ENCODE data around the gene ARID1A. TPM values are rescaled to one million over a fixed set of nuclear protein-coding genes. Genes with fewer than 3 reads are reported as not detected.

Gene ARID1A
- total and polyA plus RNA-seq, 9 of the 15 experiments (the other 6 are each of a cell fraction or from before 2014, with no cell fraction given), result 8.3 to 88.3 (median 22.5) TPM

DNA sequence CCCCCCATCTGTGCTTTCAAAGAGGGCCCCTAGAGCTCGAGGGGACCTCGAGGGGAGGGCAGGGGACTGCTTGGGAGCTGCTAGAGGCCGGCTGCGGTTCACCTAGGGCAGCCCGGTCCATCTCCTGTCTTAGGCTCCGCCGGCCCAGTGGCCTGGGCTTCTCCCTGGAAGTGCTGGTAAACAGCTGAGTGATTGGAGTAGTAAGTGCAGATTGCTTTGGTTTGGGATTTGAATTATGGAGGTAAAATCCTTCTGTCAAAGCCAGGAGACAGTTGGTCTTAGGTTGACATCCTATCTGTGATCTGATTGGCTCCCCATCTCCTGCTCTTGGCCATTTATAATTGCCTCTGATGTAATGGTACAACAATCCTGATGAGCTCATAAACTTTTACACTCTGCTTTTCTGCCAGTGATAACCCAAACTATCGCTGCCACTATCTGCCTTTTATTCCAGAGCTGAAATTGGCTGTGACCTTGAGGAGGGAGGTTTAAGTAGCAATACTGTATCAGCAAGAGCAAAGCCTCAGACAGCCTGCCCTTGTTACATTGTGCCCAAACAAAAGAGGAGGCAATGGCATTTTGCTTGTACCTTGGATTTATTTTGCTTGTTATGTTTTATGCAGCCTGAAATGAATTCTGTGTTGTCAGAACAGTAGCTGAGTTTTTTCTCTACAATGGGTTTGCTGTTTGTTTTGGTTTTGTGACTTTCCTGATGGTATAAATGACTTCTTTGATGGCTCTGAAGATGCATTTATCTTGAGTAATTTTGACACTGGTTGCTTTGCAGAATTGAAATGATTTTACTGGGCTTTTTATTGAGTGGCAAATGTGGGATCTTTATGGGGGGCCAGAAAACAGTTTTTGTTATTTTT lies 2.4 kb downstream of the ARID1A start (continued):
- TF ChIP-seq, protein P1, sequence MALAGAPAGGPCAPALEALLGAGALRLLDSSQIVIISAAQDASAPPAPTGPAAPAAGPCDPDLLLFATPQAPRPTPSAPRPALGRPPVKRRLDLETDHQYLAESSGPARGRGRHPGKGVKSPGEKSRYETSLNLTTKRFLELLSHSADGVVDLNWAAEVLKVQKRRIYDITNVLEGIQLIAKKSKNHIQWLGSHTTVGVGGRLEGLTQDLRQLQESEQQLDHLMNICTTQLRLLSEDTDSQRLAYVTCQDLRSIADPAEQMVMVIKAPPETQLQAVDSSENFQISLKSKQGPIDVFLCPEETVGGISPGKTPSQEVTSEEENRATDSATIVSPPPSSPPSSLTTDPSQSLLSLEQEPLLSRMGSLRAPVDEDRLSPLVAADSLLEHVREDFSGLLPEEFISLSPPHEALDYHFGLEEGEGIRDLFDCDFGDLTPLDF (CRISPR knock-in tag; IDR thresholded peaks at IDR 0.05), result no peak
- TF ChIP-seq SETDB1 (IDR thresholded peaks at IDR 0.05; ENCODE audit: low read length) (no peak), PPARD (CRISPR knock-in tag; IDR thresholded peaks at IDR 0.05) (no peak), SMARCA4 (IDR thresholded peaks at IDR 0.05) (peak; percentile 91), RBM15 (IDR thresholded peaks at IDR 0.05; ENCODE audit: insufficient read depth, low read length) (no peak), SMAD4 (CRISPR knock-in tag; conservative IDR thresholded peaks at IDR 0.05) (peak; percentile 67), ZNF184 (CRISPR knock-in tag; IDR thresholded peaks at IDR 0.05) (no peak), ZNF79 (CRISPR knock-in tag; IDR thresholded peaks at IDR 0.05; ENCODE audit: low read depth) (no peak), TCF7 (IDR thresholded peaks at IDR 0.05; ENCODE audit: borderline replicate concordance) (no peak), ILK (tag; IDR thresholded peaks at IDR 0.05; ENCODE audit: borderline replicate concordance, low read depth) (no peak)
- TF ChIP-seq, protein P2, sequence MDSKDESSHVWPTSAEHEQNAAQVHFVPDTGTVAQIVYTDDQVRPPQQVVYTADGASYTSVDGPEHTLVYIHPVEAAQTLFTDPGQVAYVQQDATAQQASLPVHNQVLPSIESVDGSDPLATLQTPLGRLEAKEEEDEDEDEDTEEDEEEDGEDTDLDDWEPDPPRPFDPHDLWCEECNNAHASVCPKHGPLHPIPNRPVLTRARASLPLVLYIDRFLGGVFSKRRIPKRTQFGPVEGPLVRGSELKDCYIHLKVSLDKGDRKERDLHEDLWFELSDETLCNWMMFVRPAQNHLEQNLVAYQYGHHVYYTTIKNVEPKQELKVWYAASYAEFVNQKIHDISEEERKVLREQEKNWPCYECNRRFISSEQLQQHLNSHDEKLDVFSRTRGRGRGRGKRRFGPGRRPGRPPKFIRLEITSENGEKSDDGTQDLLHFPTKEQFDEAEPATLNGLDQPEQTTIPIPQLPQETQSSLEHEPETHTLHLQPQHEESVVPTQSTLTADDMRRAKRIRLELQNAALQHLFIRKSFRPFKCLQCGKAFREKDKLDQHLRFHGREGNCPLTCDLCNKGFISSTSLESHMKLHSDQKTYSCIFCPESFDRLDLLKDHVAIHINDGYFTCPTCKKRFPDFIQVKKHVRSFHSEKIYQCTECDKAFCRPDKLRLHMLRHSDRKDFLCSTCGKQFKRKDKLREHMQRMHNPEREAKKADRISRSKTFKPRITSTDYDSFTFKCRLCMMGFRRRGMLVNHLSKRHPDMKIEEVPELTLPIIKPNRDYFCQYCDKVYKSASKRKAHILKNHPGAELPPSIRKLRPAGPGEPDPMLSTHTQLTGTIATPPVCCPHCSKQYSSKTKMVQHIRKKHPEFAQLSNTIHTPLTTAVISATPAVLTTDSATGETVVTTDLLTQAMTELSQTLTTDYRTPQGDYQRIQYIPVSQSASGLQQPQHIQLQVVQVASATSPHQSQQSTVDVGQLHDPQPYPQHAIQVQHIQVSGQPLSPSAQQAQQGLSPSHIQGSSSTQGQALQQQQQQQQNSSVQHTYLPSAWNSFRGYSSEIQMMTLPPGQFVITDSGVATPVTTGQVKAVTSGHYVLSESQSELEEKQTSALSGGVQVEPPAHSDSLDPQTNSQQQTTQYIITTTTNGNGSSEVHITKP (IDR thresholded peaks at IDR 0.05; ENCODE audit: partially characterized antibody), result no peak
- TF ChIP-seq, protein P3, sequence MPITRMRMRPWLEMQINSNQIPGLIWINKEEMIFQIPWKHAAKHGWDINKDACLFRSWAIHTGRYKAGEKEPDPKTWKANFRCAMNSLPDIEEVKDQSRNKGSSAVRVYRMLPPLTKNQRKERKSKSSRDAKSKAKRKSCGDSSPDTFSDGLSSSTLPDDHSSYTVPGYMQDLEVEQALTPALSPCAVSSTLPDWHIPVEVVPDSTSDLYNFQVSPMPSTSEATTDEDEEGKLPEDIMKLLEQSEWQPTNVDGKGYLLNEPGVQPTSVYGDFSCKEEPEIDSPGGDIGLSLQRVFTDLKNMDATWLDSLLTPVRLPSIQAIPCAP (CRISPR knock-in tag; IDR thresholded peaks at IDR 0.05; ENCODE audit: borderline replicate concordance), result no peak
- TF ChIP-seq, protein P4, sequence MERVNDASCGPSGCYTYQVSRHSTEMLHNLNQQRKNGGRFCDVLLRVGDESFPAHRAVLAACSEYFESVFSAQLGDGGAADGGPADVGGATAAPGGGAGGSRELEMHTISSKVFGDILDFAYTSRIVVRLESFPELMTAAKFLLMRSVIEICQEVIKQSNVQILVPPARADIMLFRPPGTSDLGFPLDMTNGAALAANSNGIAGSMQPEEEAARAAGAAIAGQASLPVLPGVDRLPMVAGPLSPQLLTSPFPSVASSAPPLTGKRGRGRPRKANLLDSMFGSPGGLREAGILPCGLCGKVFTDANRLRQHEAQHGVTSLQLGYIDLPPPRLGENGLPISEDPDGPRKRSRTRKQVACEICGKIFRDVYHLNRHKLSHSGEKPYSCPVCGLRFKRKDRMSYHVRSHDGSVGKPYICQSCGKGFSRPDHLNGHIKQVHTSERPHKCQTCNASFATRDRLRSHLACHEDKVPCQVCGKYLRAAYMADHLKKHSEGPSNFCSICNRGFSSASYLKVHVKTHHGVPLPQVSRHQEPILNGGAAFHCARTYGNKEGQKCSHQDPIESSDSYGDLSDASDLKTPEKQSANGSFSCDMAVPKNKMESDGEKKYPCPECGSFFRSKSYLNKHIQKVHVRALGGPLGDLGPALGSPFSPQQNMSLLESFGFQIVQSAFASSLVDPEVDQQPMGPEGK (CRISPR knock-in tag; IDR thresholded peaks at IDR 0.05; ENCODE audit: borderline replicate concordance), result no peak
- TF ChIP-seq, protein P5, sequence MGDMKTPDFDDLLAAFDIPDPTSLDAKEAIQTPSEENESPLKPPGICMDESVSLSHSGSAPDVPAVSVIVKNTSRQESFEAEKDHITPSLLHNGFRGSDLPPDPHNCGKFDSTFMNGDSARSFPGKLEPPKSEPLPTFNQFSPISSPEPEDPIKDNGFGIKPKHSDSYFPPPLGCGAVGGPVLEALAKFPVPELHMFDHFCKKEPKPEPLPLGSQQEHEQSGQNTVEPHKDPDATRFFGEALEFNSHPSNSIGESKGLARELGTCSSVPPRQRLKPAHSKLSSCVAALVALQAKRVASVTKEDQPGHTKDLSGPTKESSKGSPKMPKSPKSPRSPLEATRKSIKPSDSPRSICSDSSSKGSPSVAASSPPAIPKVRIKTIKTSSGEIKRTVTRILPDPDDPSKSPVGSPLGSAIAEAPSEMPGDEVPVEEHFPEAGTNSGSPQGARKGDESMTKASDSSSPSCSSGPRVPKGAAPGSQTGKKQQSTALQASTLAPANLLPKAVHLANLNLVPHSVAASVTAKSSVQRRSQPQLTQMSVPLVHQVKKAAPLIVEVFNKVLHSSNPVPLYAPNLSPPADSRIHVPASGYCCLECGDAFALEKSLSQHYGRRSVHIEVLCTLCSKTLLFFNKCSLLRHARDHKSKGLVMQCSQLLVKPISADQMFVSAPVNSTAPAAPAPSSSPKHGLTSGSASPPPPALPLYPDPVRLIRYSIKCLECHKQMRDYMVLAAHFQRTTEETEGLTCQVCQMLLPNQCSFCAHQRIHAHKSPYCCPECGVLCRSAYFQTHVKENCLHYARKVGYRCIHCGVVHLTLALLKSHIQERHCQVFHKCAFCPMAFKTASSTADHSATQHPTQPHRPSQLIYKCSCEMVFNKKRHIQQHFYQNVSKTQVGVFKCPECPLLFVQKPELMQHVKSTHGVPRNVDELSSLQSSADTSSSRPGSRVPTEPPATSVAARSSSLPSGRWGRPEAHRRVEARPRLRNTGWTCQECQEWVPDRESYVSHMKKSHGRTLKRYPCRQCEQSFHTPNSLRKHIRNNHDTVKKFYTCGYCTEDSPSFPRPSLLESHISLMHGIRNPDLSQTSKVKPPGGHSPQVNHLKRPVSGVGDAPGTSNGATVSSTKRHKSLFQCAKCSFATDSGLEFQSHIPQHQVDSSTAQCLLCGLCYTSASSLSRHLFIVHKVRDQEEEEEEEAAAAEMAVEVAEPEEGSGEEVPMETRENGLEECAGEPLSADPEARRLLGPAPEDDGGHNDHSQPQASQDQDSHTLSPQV (IDR thresholded peaks at IDR 0.05), result 0 out of 2 replicates have a peak, but pooled peaks have one; percentile 59

All from K562 (cell line).